DLD1 (cell line): ENCODE measurements around the gene GBX1.

Experiments
- in situ Hi-C: cut with HindIII; loops from 2 replicates; pipeline ENCODE4 v1.10.0; 2017; ENCODE audit warnings: low sequenced_read_pairs

GBX1 gene

GRCh38 chr7:151131592-151132293 lies 35.8 kb downstream of the GBX1 start:
- in situ Hi-C loops: loop anchor here (25.0 kb wide), 1 partner anchor 181 kb away; no protein-coding TSS in a partner anchor

GRCh38 chr7:151131224-151131591 lies 36.3 kb downstream of the GBX1 start:
- in situ Hi-C loops: loop anchor here (25.0 kb wide), 1 partner anchor 181 kb away; no protein-coding TSS in a partner anchor

GRCh38 chr7:151130741-151131157 lies 36.7 kb downstream of the GBX1 start:
- in situ Hi-C loops: loop anchor here (25.0 kb wide), 1 partner anchor 182 kb away; no protein-coding TSS in a partner anchor

GRCh38 chr7:151129960-151130591 lies 37.4 kb downstream of the GBX1 start:
- in situ Hi-C loops: loop anchor here (25.0 kb wide), 1 partner anchor 182 kb away; no protein-coding TSS in a partner anchor

- in situ Hi-C loops: loop anchor here (25.0 kb wide), 1 partner anchor 183 kb away; no protein-coding TSS in a partner anchor
Observed at GRCh38 chr7:151129117-151129959, 38.2 kb downstream of the GBX1 start.

GRCh38 chr7:151128716-151129115 lies 38.8 kb downstream of the GBX1 start:
- in situ Hi-C loops: loop anchor here (25.0 kb wide), 1 partner anchor 184 kb away; no protein-coding TSS in a partner anchor

- in situ Hi-C loops: loop anchor here (25.0 kb wide), 1 partner anchor 184 kb away; no protein-coding TSS in a partner anchor
Observed at GRCh38 chr7:151128144-151128543, 39.4 kb downstream of the GBX1 start.

GRCh38 chr7:151126491-151127137 lies 40.9 kb downstream of the GBX1 start:
- in situ Hi-C loops: loop anchor here (25.0 kb wide), 1 partner anchor 186 kb away; no protein-coding TSS in a partner anchor

- in situ Hi-C loops: loop anchor here (25.0 kb wide), 1 partner anchor 186 kb away; no protein-coding TSS in a partner anchor
Observed at GRCh38 chr7:151125846-151126481, 41.5 kb downstream of the GBX1 start.

GRCh38 chr7:151125470-151125845 lies 42.0 kb downstream of the GBX1 start:
- in situ Hi-C loops: loop anchor here (25.0 kb wide), 1 partner anchor 187 kb away; no protein-coding TSS in a partner anchor

- in situ Hi-C loops: loop anchor here (25.0 kb wide), 1 partner anchor 187 kb away; no protein-coding TSS in a partner anchor
Observed at GRCh38 chr7:151124899-151125399, 42.5 kb downstream of the GBX1 start.

- in situ Hi-C loops: no loop called here
Observed at GRCh38 chr7:151124481-151124880, 43.0 kb downstream of the GBX1 start.

GRCh38 chr7:151123822-151124464 lies 43.6 kb downstream of the GBX1 start:
- in situ Hi-C loops: no loop called here

- in situ Hi-C loops: no loop called here
Observed at GRCh38 chr7:151123158-151123821, 44.2 kb downstream of the GBX1 start.

- in situ Hi-C loops: no loop called here
Observed at GRCh38 chr7:151122796-151123157, 44.7 kb downstream of the GBX1 start.

- in situ Hi-C loops: no loop called here
Observed at GRCh38 chr7:151122276-151122675, 45.2 kb downstream of the GBX1 start.

- in situ Hi-C loops: no loop called here
Observed at GRCh38 chr7:151121380-151122170, 45.9 kb downstream of the GBX1 start.

GRCh38 chr7:151120896-151121295 lies 46.6 kb downstream of the GBX1 start:
- in situ Hi-C loops: no loop called here
